GM12878 (cell line): Measurements from ENCODE around the gene ARHGEF17. TPM values are rescaled to one million over a fixed set of nuclear protein-coding genes. Genes with fewer than 3 reads are reported as not detected.

Experiments
- ATAC-seq: fragments of 200-7000 bp; cut with Tn5 transposase; 3 replicates; pipeline ENCODE4 v1.9.1; 2020; ENCODE audit warnings: mild to moderate bottlenecking, moderate library complexity
- BruUV-seq: library from RNA; stranded (reverse); fragments of 400-500 nt; replicated peaks from 2 replicates; lab custom pipeline; 2021; lab: Mats Ljungman, UMichigan
- CTCF ChIA-PET: fragments of 300-600 bp; sonication (Branson Sonifier 250); formaldehyde crosslinking; extraction: SDS; loops from one replicate; lab custom pipeline; 2021; ENCODE audit warnings: inconsistent platforms; lab: Yijun Ruan, JAX
- POLR2A ChIA-PET: fragments of 350-600 bp; formaldehyde crosslinking; extraction: SDS; loops from one replicate; lab custom pipeline; 2021; ENCODE audit warnings: inconsistent platforms; lab: Charles Lee
- RAD21 ChIA-PET: fragments of 300-600 bp; sonication (Branson Sonifier 250); formaldehyde crosslinking; loops from one replicate; lab custom pipeline; 2023; ENCODE audit warnings: antibody characterized with exemption; ENCODE audit not compliant: unreplicated experiment; lab: Charles Lee
- SMC1A ChIA-PET: fragments of 300-600 bp; sonication (Branson Sonifier 250); formaldehyde crosslinking; loops from one replicate; lab custom pipeline; 2023; ENCODE audit not compliant: unreplicated experiment, uncharacterized antibody; lab: Charles Lee
- DNase-seq: peaks from one replicate; pipeline ENCODE4 v3.0.0-alpha.2; 2011; ENCODE audit warnings: low read depth, low spot score
- FAIRE-seq: peaks from 3 replicates; lab custom pipeline; 2011; peaks lifted over from hg19 to GRCh38; lab: Jason Lieb, UNC
- H2AFZ ChIP-seq: 2 replicates; pipeline ENCODE4 v1.6.0; 2011; ENCODE audit warnings: low read depth, low read length, control low read depth; ENCODE audit not compliant: control insufficient read depth
- H3K27ac ChIP-seq: 2 replicates; pipeline ENCODE4 v1.5.1; 2011; ENCODE audit warnings: control low read depth; ENCODE audit not compliant: control insufficient read depth, insufficient read depth
- H3K27me3 ChIP-seq, 2 experiments: replicated peaks in 1 of 2; 2 replicates each; pipeline versions ENCODE4 v1.6.0 to v1.6.1; 2011; ENCODE audit warnings: low read length in 1 of 2; ENCODE audit not compliant: control insufficient read depth in 2 of 2, insufficient read depth in 2 of 2
- H3K36me3 ChIP-seq, 2 experiments: 2 replicates each; pipeline ENCODE4 v1.5.1; 2011; ENCODE audit warnings: low read length in 1 of 2; ENCODE audit not compliant: control insufficient read depth in 2 of 2, insufficient read depth in 2 of 2
- H3K4me1 ChIP-seq: 2 replicates; pipeline ENCODE4 v1.6.1; 2011; ENCODE audit warnings: mild to moderate bottlenecking, low read length, moderate library complexity, mixed read lengths; ENCODE audit not compliant: control insufficient read depth, insufficient read depth
- H3K4me2 ChIP-seq: 2 replicates; pipeline ENCODE4 v1.6.0; 2011; ENCODE audit warnings: control low read depth; ENCODE audit not compliant: control insufficient read depth, insufficient read depth
- H3K4me3 ChIP-seq: fragments of 200-600 bp; sonication (generic); 2 replicates; pipeline ENCODE4 v1.5.1; 2016
- H3K79me2 ChIP-seq: 2 replicates; pipeline ENCODE4 v1.6.0; 2011; ENCODE audit warnings: low read length; ENCODE audit not compliant: control insufficient read depth, insufficient read depth
- H3K9ac ChIP-seq: 2 replicates; pipeline ENCODE4 v1.8.0; 2011; ENCODE audit warnings: low read length, control low read depth, mixed read lengths; ENCODE audit not compliant: control insufficient read depth, insufficient read depth
- H3K9me3 ChIP-seq: replicated peaks from 3 replicates; pipeline ENCODE4 v1.5.1; 2011; ENCODE audit warnings: mild to moderate bottlenecking, low read length; ENCODE audit not compliant: control insufficient read depth, insufficient read depth
- H4K20me1 ChIP-seq: 2 replicates; pipeline ENCODE4 v1.6.0; 2011; ENCODE audit not compliant: control insufficient read depth, insufficient read depth
- BCL11A ChIP-seq: IDR thresholded peaks from 2 replicates; pipeline ENCODE4 v1.6.1; 2011; ENCODE audit warnings: low read depth, low read length
- CHD2 ChIP-seq: IDR thresholded peaks from 2 replicates; pipeline ENCODE4 v1.6.1; 2011; ENCODE audit warnings: low read depth, low read length, improper control_type of control experiment, borderline replicate concordance
- DPF2 ChIP-seq: fragments of 450-650 bp; IDR thresholded peaks from 2 replicates; pipeline ENCODE4 v1.6.1; 2017; ENCODE audit warnings: mild to moderate bottlenecking
- GATAD2B ChIP-seq: fragments of 450-650 bp; conservative IDR thresholded peaks from 2 replicates; pipeline ENCODE4 v1.6.1; 2017; ENCODE audit warnings: low read depth, mild to moderate bottlenecking, moderate library complexity
- IKZF1 ChIP-seq: fragments of 450-650 bp; conservative IDR thresholded peaks from 2 replicates; pipeline ENCODE4 v1.6.1; 2017; ENCODE audit warnings: antibody characterized with exemption, mild to moderate bottlenecking
- IKZF2 ChIP-seq, 2 experiments: fragments of 450-650 bp; IDR thresholded peaks; 2 replicates each; pipeline ENCODE4 v1.6.1; 2017; ENCODE audit warnings: mild to moderate bottlenecking in 2 of 2, moderate library complexity in 2 of 2
- MEF2B ChIP-seq: fragments of 450-650 bp; IDR thresholded peaks from 2 replicates; pipeline ENCODE4 v1.6.1; 2018; ENCODE audit warnings: mild to moderate bottlenecking, moderate library complexity; ENCODE audit not compliant: partially characterized antibody, poor library complexity, severe bottlenecking
- MLLT1 ChIP-seq: fragments of 450-650 bp; IDR thresholded peaks from 2 replicates; pipeline ENCODE4 v1.6.1; 2016; ENCODE audit warnings: mild to moderate bottlenecking
- NFYB ChIP-seq: IDR thresholded peaks from 2 replicates; pipeline ENCODE4 v1.6.1; 2011; ENCODE audit warnings: low read depth, mild to moderate bottlenecking, low read length, improper control_type of control experiment, moderate library complexity; ENCODE audit not compliant: insufficient read depth
- NR2C1 ChIP-seq: fragments of 450-650 bp; IDR thresholded peaks from 2 replicates; pipeline ENCODE4 v1.6.1; 2017; ENCODE audit warnings: antibody characterized with exemption, mild to moderate bottlenecking, moderate library complexity
- PAX5 ChIP-seq: IDR thresholded peaks from 2 replicates; pipeline ENCODE4 v1.6.1; 2011; ENCODE audit warnings: low read depth, low read length, borderline replicate concordance
- PKNOX1 ChIP-seq: fragments of 450-650 bp; IDR thresholded peaks from 2 replicates; pipeline ENCODE4 v1.6.1; 2016; ENCODE audit warnings: mild to moderate bottlenecking
- RCOR1 ChIP-seq: conservative IDR thresholded peaks from 2 replicates; pipeline ENCODE4 v1.6.1; 2012; ENCODE audit warnings: low read depth, low read length, improper control_type of control experiment
- RUNX3 ChIP-seq: IDR thresholded peaks from 2 replicates; pipeline ENCODE4 v1.6.1; 2012; ENCODE audit warnings: low read length, inconsistent platforms
- SIN3A ChIP-seq: IDR thresholded peaks from 2 replicates; pipeline ENCODE4 v1.6.1; 2012; ENCODE audit warnings: low read depth, low read length, improper control_type of control experiment
- SMAD1 ChIP-seq: fragments of 450-650 bp; IDR thresholded peaks from 2 replicates; pipeline ENCODE4 v1.6.1; 2018; ENCODE audit warnings: mild to moderate bottlenecking, low read depth; ENCODE audit not compliant: partially characterized antibody
- SMARCA5 ChIP-seq: fragments of 450-650 bp; IDR thresholded peaks from 2 replicates; pipeline ENCODE4 v1.6.1; 2017; ENCODE audit warnings: mild to moderate bottlenecking
- SREBF2 ChIP-seq: IDR thresholded peaks from 2 replicates; pipeline ENCODE4 v1.6.1; 2012; ENCODE audit warnings: mild to moderate bottlenecking, low read length
- SRF ChIP-seq, 2 experiments: IDR thresholded peaks; 2 replicates each; pipeline ENCODE4 v1.6.1; 2011; ENCODE audit warnings: low read depth in 2 of 2, low read length in 2 of 2, mild to moderate bottlenecking in 1 of 2, moderate library complexity in 1 of 2
- ZNF217 ChIP-seq: fragments of 450-650 bp; IDR thresholded peaks from 2 replicates; pipeline ENCODE4 v1.6.1; 2017; ENCODE audit warnings: antibody characterized with exemption, mild to moderate bottlenecking
- ZNF622 ChIP-seq: fragments of 450-650 bp; IDR thresholded peaks from 2 replicates; pipeline ENCODE4 v1.6.1; 2017; ENCODE audit warnings: mild to moderate bottlenecking, inconsistent platforms
- ZZZ3 ChIP-seq: IDR thresholded peaks from 2 replicates; pipeline ENCODE4 v1.6.1; 2011; ENCODE audit warnings: low read depth; ENCODE audit not compliant: control insufficient read depth, insufficient read length
- whole genome bisulfite sequencing: methylation state at CpG from one replicate; pipeline ENCODE4 v1.1.6; 2016; ENCODE audit warnings: low lambda C conversion rate; ENCODE audit not compliant: insufficient replicate concordance, insufficient coverage; ENCODE audit errors: missing lambda C conversion rate; 5-methylcytosine and 5-hydroxymethylcytosine counted together
- in situ Hi-C: fragments of 300-500 bp; cut with MboI; formaldehyde crosslinking; loops from 9 replicates; pipeline ENCODE4 v1.14.3; 2018; ENCODE audit warnings: mixed read lengths
- intact Hi-C: fragments of 100-400 bp; cut with micrococcal nuclease; formaldehyde crosslinking; loops from one replicate; pipeline ENCODE4 v1.14.2; 2022; ENCODE audit not compliant: unreplicated experiment
- polyA plus RNA-seq, 11 experiments: library from polyadenylated mRNA; depleted of rRNA in 4 of 11; unstranded in 6 of 11; stranded (reverse) in 5 of 11; fragments of >200 nt; fragmentation: Nextera tagmentation in 4 of 11; fragmentation: Illumina TruSeq in 1 of 11; extraction: Ambion mirVana in 4 of 11; extraction: Trizol in 1 of 11; gene quantifications; 1 replicate in 1 of 11; 2 replicates in 10 of 11; pipeline versions ENCODE4 v1.2.1 to v1.2.3, GENCODE V29; 2011 to 2016; ENCODE audit warnings: inconsistent platforms in 2 of 11, missing spikeins in 2 of 11, low read depth in 1 of 11
- total RNA-seq, 4 experiments: library from RNA; depleted of rRNA in 3 of 4; stranded (reverse); fragments of >200 nt in 3 of 4; fragmentation: Illumina TruSeq in 1 of 4; extraction: Trizol in 1 of 4; gene quantifications; 2 replicates each; pipeline versions ENCODE4 v1.2.1 to v1.2.3, GENCODE V29; 2013 to 2021

ARHGEF17 gene
- total and polyA plus RNA-seq, 10 of the 15 experiments (the other 5 are each of a cell fraction or from before 2014, with no cell fraction given), result 0.15 to 11.0 (median 1.7) TPM

GRCh38 chr11:73314117-73314961 is 6.3 kb downstream of the ARHGEF17 start:
- peak; percentile 73 for ATAC-seq
- H3K27me3 ChIP-seq, result no peaks in the 10 kb centered on the region
- no peaks in the 10 kb centered on the region for H3K9me3 ChIP-seq
- no peaks in the 10 kb centered on the region for H4K20me1 ChIP-seq
- H3K4me3 ChIP-seq, result peak overlapping the region; percentile 16
- POLR2A ChIA-PET, result interaction anchor here (1.3 to 6.4 kb wide), 7 partner anchors 9 to 646 kb away, joined by 3 to 78 read pairs (median 3); no protein-coding TSS in a partner anchor
- peaks cover 14% of the 10 kb centered on the region for H3K4me1 ChIP-seq
- intact Hi-C loops, result loop anchor here (1.0 kb wide), 1 partner anchor 11 kb away; no protein-coding TSS in a partner anchor
- SMC1A ChIA-PET, result interaction anchor here (0.8 to 3.3 kb wide), 11 partner anchors 8 to 267 kb away, joined by 3 to 56 read pairs (median 5); no protein-coding TSS in a partner anchor
- H2AFZ ChIP-seq, result no peak overlapping the region
- RAD21 ChIA-PET, result interaction anchor here (0.8 to 5.4 kb wide), 8 partner anchors 8 to 585 kb away, joined by 3 to 40 read pairs (median 4); no protein-coding TSS in a partner anchor
- FAIRE-seq, result no peak
- in situ Hi-C loops, result no loop called here
- peak overlapping the region; percentile 61 for H3K4me2 ChIP-seq
- 23% methylated on average over 11 of the region's 11 CpGs for WGBS
- 0 out of 4 replicates have a peak, but pooled peaks cover 0 to 1% of the 10 kb centered on the region in 2 experiments for H3K36me3 ChIP-seq
- H3K9ac ChIP-seq, result peak overlapping the region; percentile 40
- H3K79me2 ChIP-seq, result peaks cover 52% of the 10 kb centered on the region
- DNase-seq, result no peak
- peak overlapping the region; percentile 63 for H3K27ac ChIP-seq
- CTCF ChIA-PET, result interaction anchor here (0.6 to 4.1 kb wide), 12 partner anchors 8 to 589 kb away, joined by 3 to 42 read pairs (median 6); partner anchors contain the start of gene RELT
- BruUV-seq, result no TSS peak
- peak; percentile 42; the same call in 1 of the 2 replicates for TF ChIP-seq IKZF1
- TF ChIP-seq SMAD1, result no peak
- TF ChIP-seq BCL11A, result 0 out of 2 replicates have a peak, but pooled peaks have one; percentile 32
- TF ChIP-seq NR2C1, result no peak
- 0 out of 2 replicates have a peak, but pooled peaks have one; percentile 46 for TF ChIP-seq SIN3A
- peak; percentile 17; the same call in 1 of the 2 replicates for TF ChIP-seq DPF2
- peak in 1 of 2 experiments; percentile 6; a peak in 2 of 4 replicates for TF ChIP-seq IKZF2 (IDR thresholded peaks at IDR 0.05)
- TF ChIP-seq RCOR1, result 0 out of 2 replicates have a peak, but pooled peaks have one; percentile 43
- TF ChIP-seq CHD2, result 0 out of 2 replicates have a peak, but pooled peaks have one; percentile 31
- TF ChIP-seq NFYB, result peak; percentile 54; the same call in 1 of the 2 replicates
- TF ChIP-seq SMARCA5, result peak; percentile 85
- no peak for TF ChIP-seq SRF (IDR thresholded peaks at IDR 0.05; ENCODE audit: low read depth in 2 of 2, low read length in 2 of 2)
- peak; percentile 69 for TF ChIP-seq GATAD2B
- TF ChIP-seq PKNOX1, result peak; percentile 78
- TF ChIP-seq RUNX3, result no peak
- TF ChIP-seq PAX5, result no peak
- 0 out of 2 replicates have a peak, but pooled peaks have one; percentile 6 for TF ChIP-seq MLLT1
- TF ChIP-seq SREBF2, result no peak
- 0 out of 2 replicates have a peak, but pooled peaks have one; percentile 61 for TF ChIP-seq ZNF217
- no peak for TF ChIP-seq ZZZ3
- peak; percentile 96 for TF ChIP-seq MEF2B
- no peak for TF ChIP-seq ZNF622
